ENCODE results near the gene GNMT.
A peak's percentile ranks its signal among the peaks of the same experiment; 100 is the strongest.
"Not testable (repeated sequence)": the region's sequence is repeated elsewhere in the genome, so short reads cannot be mapped to it uniquely, and the experiment has no call there.

GNMT gene

GRCh38 chr6:42947950-42948349, 12.6 kb upstream of the GNMT start:
- H3K9ac ChIP-seq (ENCODE audit: low read depth, low read length) = no peak overlapping the region
- no peaks in the 10 kb centered on the region for H3K9me3 ChIP-seq (replicated peaks; ENCODE audit: low read length)
- H3K4me2 ChIP-seq (ENCODE audit: low read length) = no peak overlapping the region
- H3K4me3 ChIP-seq (ENCODE audit: low read length) = no peak overlapping the region
- H3K27me3 ChIP-seq (ENCODE audit: control insufficient read depth, insufficient read depth, low read length) = no peaks in the 10 kb centered on the region
- no peaks in the 10 kb centered on the region for H3K4me1 ChIP-seq (ENCODE audit: control insufficient read depth, insufficient read depth, low read length)
- no peaks in the 10 kb centered on the region for H3K36me3 ChIP-seq (ENCODE audit: insufficient read depth, low read length)

DNA sequence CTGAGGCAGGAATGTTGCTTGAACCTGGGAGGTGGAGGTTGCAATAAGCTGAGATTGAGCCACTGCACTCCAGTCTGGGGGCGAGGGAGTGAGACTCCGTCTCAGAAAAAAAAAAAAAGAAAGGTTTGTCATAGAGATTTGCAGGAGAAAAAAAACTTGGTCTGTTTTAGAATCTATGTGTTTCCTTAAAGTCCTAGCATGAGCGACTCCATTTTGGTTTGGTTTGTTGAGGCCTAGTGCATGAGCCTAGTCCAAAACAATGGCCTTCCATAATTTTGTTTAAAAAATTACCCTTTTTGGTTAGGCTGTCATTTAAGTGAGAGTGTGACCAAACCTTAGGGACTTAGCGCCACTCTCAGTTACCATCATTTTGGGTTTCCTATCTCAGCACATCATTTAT, 8.2 kb upstream of the GNMT start:
- no peaks in the 10 kb centered on the region for H3K9me3 ChIP-seq (replicated peaks; ENCODE audit: low read length)
- H3K4me3 ChIP-seq (ENCODE audit: low read length) = no peak overlapping the region
- no peak overlapping the region for H3K4me2 ChIP-seq (ENCODE audit: low read length)
- no peaks in the 10 kb centered on the region for H3K27me3 ChIP-seq (ENCODE audit: control insufficient read depth, insufficient read depth, low read length)
- H3K36me3 ChIP-seq (ENCODE audit: insufficient read depth, low read length) = no peaks in the 10 kb centered on the region
- no peak overlapping the region for H3K9ac ChIP-seq (ENCODE audit: low read depth, low read length)
- no peaks in the 10 kb centered on the region for H3K4me1 ChIP-seq (ENCODE audit: control insufficient read depth, insufficient read depth, low read length)

DNA sequence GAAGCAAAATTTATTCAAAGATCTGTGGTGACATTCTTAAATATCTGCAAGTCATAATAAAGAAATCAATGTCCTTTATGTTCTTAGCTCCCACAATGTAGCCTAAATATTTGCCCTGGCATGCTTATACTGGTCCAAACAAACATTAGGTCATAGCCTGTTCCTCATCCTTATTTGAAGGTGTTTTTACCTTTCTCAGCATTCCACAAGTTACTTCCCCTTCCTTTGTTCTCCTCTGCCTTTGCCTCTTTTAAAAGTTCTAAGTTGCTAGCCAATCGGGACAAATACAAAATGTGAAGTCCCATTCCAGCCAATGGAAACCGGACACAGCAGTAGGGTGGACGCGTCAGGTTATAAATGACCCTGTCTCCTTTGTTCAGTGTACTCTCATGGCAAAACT, 6.1 kb upstream of the GNMT start:
- H3K9me3 ChIP-seq (replicated peaks; ENCODE audit: low read length); H3K4me2 ChIP-seq (ENCODE audit: low read length); H3K36me3 ChIP-seq (ENCODE audit: insufficient read depth, low read length); H3K4me1 ChIP-seq (ENCODE audit: control insufficient read depth, insufficient read depth, low read length); H3K27me3 ChIP-seq (ENCODE audit: control insufficient read depth, insufficient read depth, low read length); H3K9ac ChIP-seq (ENCODE audit: low read depth, low read length); H3K4me3 ChIP-seq (ENCODE audit: low read length): not testable (repeated sequence)

GRCh38 chr6:42958125-42958524, 2.4 kb upstream of the GNMT start:
- peaks cover 6% of the 10 kb centered on the region for H3K27me3 ChIP-seq (ENCODE audit: control insufficient read depth, insufficient read depth, low read length)
- peaks cover 16% of the 10 kb centered on the region for H3K4me1 ChIP-seq (ENCODE audit: control insufficient read depth, insufficient read depth, low read length)
- peaks cover 11% of the 10 kb centered on the region for H3K36me3 ChIP-seq (ENCODE audit: insufficient read depth, low read length)
- H3K4me2 ChIP-seq (ENCODE audit: low read length) = no peak overlapping the region
- H3K9ac ChIP-seq (ENCODE audit: low read depth, low read length) = no peak overlapping the region
- no peaks in the 10 kb centered on the region for H3K9me3 ChIP-seq (replicated peaks; ENCODE audit: low read length)
- no peak overlapping the region for H3K4me3 ChIP-seq (ENCODE audit: low read length)

DNA sequence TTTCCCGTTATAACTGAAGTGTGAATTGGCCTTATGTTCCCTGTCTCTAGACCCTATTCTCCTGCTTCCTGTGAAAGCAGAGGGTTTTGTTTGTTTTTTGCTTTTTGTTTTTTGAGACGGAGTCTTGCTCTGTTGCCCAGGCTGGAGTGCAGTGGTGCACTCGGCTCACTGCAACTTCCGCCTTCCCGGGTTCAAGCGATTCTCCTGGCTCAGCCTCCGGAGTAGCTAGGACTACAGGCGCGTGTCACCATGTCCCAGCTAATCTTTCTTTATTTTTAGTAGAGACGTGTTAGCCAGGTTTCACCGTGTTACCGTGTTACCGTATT, 674 bp upstream of the GNMT start:
- Histone ChIP-seq H3K4me1 (ENCODE audit: control insufficient read depth, insufficient read depth, low read length) (peaks cover 16% of the 10 kb centered on the region), H3K27me3 (ENCODE audit: control insufficient read depth, insufficient read depth, low read length) (peaks cover 6% of the 10 kb centered on the region), H3K9me3 (replicated peaks; ENCODE audit: low read length) (no peaks in the 10 kb centered on the region), H3K9ac (ENCODE audit: low read depth, low read length) (no peak overlapping the region), H3K4me3 (ENCODE audit: low read length) (peak overlapping the region; percentile 64), H3K36me3 (ENCODE audit: insufficient read depth, low read length) (peaks cover 20% of the 10 kb centered on the region), H3K4me2 (ENCODE audit: low read length) (peak overlapping the region; percentile 95)

- peaks cover 16% of the 10 kb centered on the region for H3K4me1 ChIP-seq (ENCODE audit: control insufficient read depth, insufficient read depth, low read length)
- peak overlapping the region; percentile 95 for H3K4me2 ChIP-seq (ENCODE audit: low read length)
- peak overlapping the region; percentile 64 for H3K4me3 ChIP-seq (ENCODE audit: low read length)
- peaks cover 29% of the 10 kb centered on the region for H3K36me3 ChIP-seq (ENCODE audit: insufficient read depth, low read length)
- peaks cover 6% of the 10 kb centered on the region for H3K27me3 ChIP-seq (ENCODE audit: control insufficient read depth, insufficient read depth, low read length)
- H3K9me3 ChIP-seq (replicated peaks; ENCODE audit: low read length) = no peaks in the 10 kb centered on the region
- H3K9ac ChIP-seq (ENCODE audit: low read depth, low read length) = peak overlapping the region; percentile 49
Observed at GRCh38 chr6:42961020-42961470, 491 bp downstream of the GNMT start.

GRCh38 chr6:42962096-42962495, 1.5 kb downstream of the GNMT start:
- H3K4me1 ChIP-seq (ENCODE audit: control insufficient read depth, insufficient read depth, low read length) = peaks cover 16% of the 10 kb centered on the region
- no peak overlapping the region for H3K4me3 ChIP-seq (ENCODE audit: low read length)
- H3K9me3 ChIP-seq (replicated peaks; ENCODE audit: low read length) = no peaks in the 10 kb centered on the region
- peaks cover 34% of the 10 kb centered on the region for H3K36me3 ChIP-seq (ENCODE audit: insufficient read depth, low read length)
- no peak overlapping the region for H3K9ac ChIP-seq (ENCODE audit: low read depth, low read length)
- H3K4me2 ChIP-seq (ENCODE audit: low read length) = no peak overlapping the region
- peaks cover 6% of the 10 kb centered on the region for H3K27me3 ChIP-seq (ENCODE audit: control insufficient read depth, insufficient read depth, low read length)

GRCh38 chr6:42962502-42963178, 2.1 kb downstream of the GNMT start:
- Histone ChIP-seq H3K9ac (ENCODE audit: low read depth, low read length) (no peak overlapping the region), H3K9me3 (replicated peaks; ENCODE audit: low read length) (no peaks in the 10 kb centered on the region), H3K27me3 (ENCODE audit: control insufficient read depth, insufficient read depth, low read length) (peaks cover 6% of the 10 kb centered on the region), H3K4me1 (ENCODE audit: control insufficient read depth, insufficient read depth, low read length) (peaks cover 16% of the 10 kb centered on the region), H3K4me3 (ENCODE audit: low read length) (no peak overlapping the region), H3K4me2 (ENCODE audit: low read length) (no peak overlapping the region), H3K36me3 (ENCODE audit: insufficient read depth, low read length) (peaks cover 39% of the 10 kb centered on the region)

GRCh38 chr6:42963179-42963854, 2.8 kb downstream of the GNMT start:
- no peak overlapping the region for H3K4me3 ChIP-seq (ENCODE audit: low read length)

GRCh38 chr6:42963855-42964605, 3.5 kb downstream of the GNMT start:
- no peak overlapping the region for H3K4me2 ChIP-seq (ENCODE audit: low read length)
- H3K4me3 ChIP-seq (ENCODE audit: low read length) = no peak overlapping the region
- no peak overlapping the region for H3K9ac ChIP-seq (ENCODE audit: low read depth, low read length)
- no peaks in the 10 kb centered on the region for H3K9me3 ChIP-seq (replicated peaks; ENCODE audit: low read length)
- H3K4me1 ChIP-seq (ENCODE audit: control insufficient read depth, insufficient read depth, low read length) = peaks cover 16% of the 10 kb centered on the region
- H3K27me3 ChIP-seq (ENCODE audit: control insufficient read depth, insufficient read depth, low read length) = peaks cover 6% of the 10 kb centered on the region
- peaks cover 43% of the 10 kb centered on the region for H3K36me3 ChIP-seq (ENCODE audit: insufficient read depth, low read length)

More at GRCh38 chr6:42963179-42963854, 2.8 kb downstream of the GNMT start:
- Histone ChIP-seq H3K9ac (ENCODE audit: low read depth, low read length) (no peak overlapping the region), H3K27me3 (ENCODE audit: control insufficient read depth, insufficient read depth, low read length) (peaks cover 6% of the 10 kb centered on the region), H3K4me2 (ENCODE audit: low read length) (no peak overlapping the region), H3K9me3 (replicated peaks; ENCODE audit: low read length) (no peaks in the 10 kb centered on the region), H3K4me1 (ENCODE audit: control insufficient read depth, insufficient read depth, low read length) (peaks cover 16% of the 10 kb centered on the region), H3K36me3 (ENCODE audit: insufficient read depth, low read length) (peaks cover 42% of the 10 kb centered on the region)

DNA sequence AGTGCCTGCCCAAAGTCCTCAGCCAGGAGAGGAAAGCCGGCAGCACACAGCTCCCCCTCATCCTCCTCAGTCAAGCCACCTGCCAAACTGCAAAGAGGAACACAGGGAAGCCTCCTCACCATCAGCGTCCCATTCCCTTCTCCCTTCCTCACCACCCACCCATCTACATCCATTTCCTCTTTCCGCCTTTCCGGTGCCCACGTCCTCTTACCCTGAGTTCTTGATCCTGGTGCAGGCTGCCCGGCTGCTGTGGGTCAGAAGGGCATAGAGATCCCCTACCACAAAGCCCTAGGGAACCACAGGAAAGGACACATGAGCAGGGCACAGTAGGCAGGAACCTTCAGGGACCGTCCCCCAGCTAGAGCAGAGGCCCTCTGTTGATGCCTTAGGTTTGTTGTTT, 6.0 kb downstream of the GNMT start:
- Histone ChIP-seq H3K36me3 (ENCODE audit: insufficient read depth, low read length) (peaks cover 43% of the 10 kb centered on the region), H3K9ac (ENCODE audit: low read depth, low read length) (no peak overlapping the region), H3K4me3 (ENCODE audit: low read length) (no peak overlapping the region), H3K27me3 (ENCODE audit: control insufficient read depth, insufficient read depth, low read length) (no peaks in the 10 kb centered on the region), H3K4me1 (ENCODE audit: control insufficient read depth, insufficient read depth, low read length) (peaks cover 9% of the 10 kb centered on the region), H3K9me3 (replicated peaks; ENCODE audit: low read length) (no peaks in the 10 kb centered on the region), H3K4me2 (ENCODE audit: low read length) (no peak overlapping the region)

All from skeletal muscle satellite cell (primary cell).